ENCODE results near the gene SIPA1. TPM values are rescaled to one million over a fixed set of nuclear protein-coding genes. Genes with fewer than 3 reads are reported as not detected.

The SIPA1 gene
- total and polyA plus RNA-seq, 2 of the 13 experiments (the other 11 are each of a cell fraction or from before 2014, with no cell fraction given), result 5.8 to 7.7 TPM

DNA sequence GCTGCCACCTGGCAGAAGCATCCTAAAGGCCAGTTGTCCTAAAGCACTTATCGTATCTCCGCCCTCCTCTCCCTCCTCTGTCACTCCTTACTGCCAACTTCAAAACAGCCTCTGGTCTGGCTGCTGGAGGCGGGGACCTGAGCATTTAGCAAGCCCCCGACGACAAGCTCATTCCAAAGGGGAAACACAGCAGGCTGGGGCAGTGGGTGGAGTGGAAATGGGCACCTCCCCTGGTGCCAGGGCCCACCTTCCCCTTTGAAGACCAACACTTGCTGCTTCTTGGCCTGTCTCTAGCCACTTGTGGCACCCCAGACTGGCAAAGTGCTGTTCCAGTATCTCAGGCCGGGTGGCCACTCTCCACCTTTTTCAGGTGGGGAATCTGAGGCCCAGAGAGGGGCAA, 27.5 kb upstream of the SIPA1 start (continued):
- no peak for TF ChIP-seq CREM (IDR thresholded peaks at IDR 0.05)
- TF ChIP-seq CREM (CRISPR knock-in tag; IDR thresholded peaks at IDR 0.05), result no peak
- TF ChIP-seq DNMT3B (CRISPR knock-in tag; conservative IDR thresholded peaks at IDR 0.05), result no peak
- TF ChIP-seq MAF1 (CRISPR knock-in tag; IDR thresholded peaks at IDR 0.05; ENCODE audit: borderline replicate concordance), result no peak
- no peak for TF ChIP-seq ZNF598 (CRISPR knock-in tag; IDR thresholded peaks at IDR 0.05; ENCODE audit: borderline replicate concordance)
- TF ChIP-seq MAFK (conservative IDR thresholded peaks at IDR 0.05 in 1 of 2, IDR thresholded peaks at IDR 0.05 in 1 of 2; ENCODE audit: low read length in 2 of 2), result no peak
- no peak for TF ChIP-seq AKAP8 (CRISPR knock-in tag; IDR thresholded peaks at IDR 0.05)

- Histone ChIP-seq H3K27me3 (ENCODE audit: control insufficient read depth in 1 of 2, insufficient read depth in 2 of 2, low read length in 2 of 2) (no peaks in the 10 kb centered on the region; a peak in 1 of 5 replicates), H3K36me3 (replicated peaks in 1 of 2; ENCODE audit: control insufficient read depth in 1 of 2, insufficient read depth in 2 of 2, low read length in 2 of 2) (peaks cover 20 to 46% of the 10 kb centered on the region in 2 experiments; a peak in 4 of 5 replicates), H3K27ac (ENCODE audit: extremely low read length, insufficient read depth, low read length) (peak overlapping the region; percentile 31), H2AFZ (ENCODE audit: low read length) (no peak overlapping the region), H3K79me2 (ENCODE audit: insufficient read depth, low read length) (peaks cover 52% of the 10 kb centered on the region), H3K4me1 (ENCODE audit: insufficient read depth, low read length) (peaks cover 37% of the 10 kb centered on the region), H4K20me1 (ENCODE audit: insufficient read depth, low read length) (peaks cover 21% of the 10 kb centered on the region; the same call in 1 of the 2 replicates), H3K4me3 (replicated peaks in 1 of 3; ENCODE audit: insufficient read depth in 1 of 3, low read depth in 2 of 3, low read length in 3 of 3) (peak overlapping the region; percentile 84 to 97 (median 94); a peak in 5 of 6 replicates), H3K4me2 (ENCODE audit: low read depth, low read length) (peak overlapping the region; percentile 96), H3K9me3 (ENCODE audit: low read length) (no peaks in the 10 kb centered on the region), H3K9ac (ENCODE audit: insufficient read depth, low read depth, low read length) (peak overlapping the region; percentile 95)
- DNase-seq (ENCODE audit: low spot score) (no peak), FAIRE-seq (no peak), ATAC-seq (no peak)
- in situ Hi-C loops (cut with HindIII; ENCODE audit: extremely low pct_ligation_motif_present, low pct_unique_long_range_greater_than_20kb) (loop anchor here (5.0 kb wide), 1 partner anchor 34 kb away; the partner anchor contains the start of gene EHBP1L1), intact Hi-C loops (cut with micrococcal nuclease; ENCODE audit: unreplicated experiment) (no loop called here)
- ChIA-PET POLR2A (interaction anchor here (0.8 to 4.3 kb wide), 5 partner anchors 9 to 59 kb away, joined by 3 to 47 read pairs (median 4); partner anchors contain the start of gene ZNRD2), CTCF (ENCODE audit: low intra/inter-chr PET ratio, low total read pairs) (no interaction called here)
- WGBS (ENCODE audit: low lambda C conversion rate), result 80% methylated on average over 7 of the region's 10 CpGs
- BruUV-seq (replicated peaks), result no TSS peak
- no peak for TF ChIP-seq SIN3B (IDR thresholded peaks at IDR 0.05; ENCODE audit: low read length)
- TF ChIP-seq IKZF1 (IDR thresholded peaks at IDR 0.05), result no peak
- TF ChIP-seq ZKSCAN8 (CRISPR knock-in tag; IDR thresholded peaks at IDR 0.05; ENCODE audit: borderline replicate concordance), result no peak
- TF ChIP-seq, protein P1, sequence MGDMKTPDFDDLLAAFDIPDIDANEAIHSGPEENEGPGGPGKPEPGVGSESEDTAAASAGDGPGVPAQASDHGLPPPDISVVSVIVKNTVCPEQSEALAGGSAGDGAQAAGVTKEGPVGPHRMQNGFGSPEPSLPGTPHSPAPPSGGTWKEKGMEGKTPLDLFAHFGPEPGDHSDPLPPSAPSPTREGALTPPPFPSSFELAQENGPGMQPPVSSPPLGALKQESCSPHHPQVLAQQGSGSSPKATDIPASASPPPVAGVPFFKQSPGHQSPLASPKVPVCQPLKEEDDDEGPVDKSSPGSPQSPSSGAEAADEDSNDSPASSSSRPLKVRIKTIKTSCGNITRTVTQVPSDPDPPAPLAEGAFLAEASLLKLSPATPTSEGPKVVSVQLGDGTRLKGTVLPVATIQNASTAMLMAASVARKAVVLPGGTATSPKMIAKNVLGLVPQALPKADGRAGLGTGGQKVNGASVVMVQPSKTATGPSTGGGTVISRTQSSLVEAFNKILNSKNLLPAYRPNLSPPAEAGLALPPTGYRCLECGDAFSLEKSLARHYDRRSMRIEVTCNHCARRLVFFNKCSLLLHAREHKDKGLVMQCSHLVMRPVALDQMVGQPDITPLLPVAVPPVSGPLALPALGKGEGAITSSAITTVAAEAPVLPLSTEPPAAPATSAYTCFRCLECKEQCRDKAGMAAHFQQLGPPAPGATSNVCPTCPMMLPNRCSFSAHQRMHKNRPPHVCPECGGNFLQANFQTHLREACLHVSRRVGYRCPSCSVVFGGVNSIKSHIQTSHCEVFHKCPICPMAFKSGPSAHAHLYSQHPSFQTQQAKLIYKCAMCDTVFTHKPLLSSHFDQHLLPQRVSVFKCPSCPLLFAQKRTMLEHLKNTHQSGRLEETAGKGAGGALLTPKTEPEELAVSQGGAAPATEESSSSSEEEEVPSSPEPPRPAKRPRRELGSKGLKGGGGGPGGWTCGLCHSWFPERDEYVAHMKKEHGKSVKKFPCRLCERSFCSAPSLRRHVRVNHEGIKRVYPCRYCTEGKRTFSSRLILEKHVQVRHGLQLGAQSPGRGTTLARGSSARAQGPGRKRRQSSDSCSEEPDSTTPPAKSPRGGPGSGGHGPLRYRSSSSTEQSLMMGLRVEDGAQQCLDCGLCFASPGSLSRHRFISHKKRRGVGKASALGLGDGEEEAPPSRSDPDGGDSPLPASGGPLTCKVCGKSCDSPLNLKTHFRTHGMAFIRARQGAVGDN (CRISPR knock-in tag; IDR thresholded peaks at IDR 0.05), result 0 out of 2 replicates have a peak, but pooled peaks have one; percentile 10
- no peak for TF ChIP-seq SOX6 (IDR thresholded peaks at IDR 0.05)
- 0 out of 2 replicates have a peak, but pooled peaks have one; percentile 14 for TF ChIP-seq SOX6 (CRISPR knock-in tag; IDR thresholded peaks at IDR 0.05)
- no peak for TF ChIP-seq ZNF430 (CRISPR knock-in tag; IDR thresholded peaks at IDR 0.05)
- TF ChIP-seq, protein P2, sequence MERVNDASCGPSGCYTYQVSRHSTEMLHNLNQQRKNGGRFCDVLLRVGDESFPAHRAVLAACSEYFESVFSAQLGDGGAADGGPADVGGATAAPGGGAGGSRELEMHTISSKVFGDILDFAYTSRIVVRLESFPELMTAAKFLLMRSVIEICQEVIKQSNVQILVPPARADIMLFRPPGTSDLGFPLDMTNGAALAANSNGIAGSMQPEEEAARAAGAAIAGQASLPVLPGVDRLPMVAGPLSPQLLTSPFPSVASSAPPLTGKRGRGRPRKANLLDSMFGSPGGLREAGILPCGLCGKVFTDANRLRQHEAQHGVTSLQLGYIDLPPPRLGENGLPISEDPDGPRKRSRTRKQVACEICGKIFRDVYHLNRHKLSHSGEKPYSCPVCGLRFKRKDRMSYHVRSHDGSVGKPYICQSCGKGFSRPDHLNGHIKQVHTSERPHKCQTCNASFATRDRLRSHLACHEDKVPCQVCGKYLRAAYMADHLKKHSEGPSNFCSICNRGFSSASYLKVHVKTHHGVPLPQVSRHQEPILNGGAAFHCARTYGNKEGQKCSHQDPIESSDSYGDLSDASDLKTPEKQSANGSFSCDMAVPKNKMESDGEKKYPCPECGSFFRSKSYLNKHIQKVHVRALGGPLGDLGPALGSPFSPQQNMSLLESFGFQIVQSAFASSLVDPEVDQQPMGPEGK (CRISPR knock-in tag; IDR thresholded peaks at IDR 0.05), result peak; percentile 34; the same call in 1 of the 2 replicates
- TF ChIP-seq HIVEP1 (CRISPR knock-in tag; IDR thresholded peaks at IDR 0.05), result peak; percentile 46; the same call in 1 of the 2 replicates
- TF ChIP-seq XRCC5 (optimal IDR thresholded peaks at IDR 0.05; ENCODE audit: low read length), result peak; percentile 18
- TF ChIP-seq ZNF331 (CRISPR knock-in tag; IDR thresholded peaks at IDR 0.05), result no peak
- TF ChIP-seq AGO2 (optimal IDR thresholded peaks at IDR 0.05; ENCODE audit: low read depth, low read length), result peak; percentile 59
Measured at GRCh38 chr11:65611028-65611757, 26.7 kb upstream of the SIPA1 start.
